ENCODE measurements around the gene USE1.
A peak's percentile ranks its signal among the peaks of the same experiment; 100 is the strongest.

The USE1 gene

DNA sequence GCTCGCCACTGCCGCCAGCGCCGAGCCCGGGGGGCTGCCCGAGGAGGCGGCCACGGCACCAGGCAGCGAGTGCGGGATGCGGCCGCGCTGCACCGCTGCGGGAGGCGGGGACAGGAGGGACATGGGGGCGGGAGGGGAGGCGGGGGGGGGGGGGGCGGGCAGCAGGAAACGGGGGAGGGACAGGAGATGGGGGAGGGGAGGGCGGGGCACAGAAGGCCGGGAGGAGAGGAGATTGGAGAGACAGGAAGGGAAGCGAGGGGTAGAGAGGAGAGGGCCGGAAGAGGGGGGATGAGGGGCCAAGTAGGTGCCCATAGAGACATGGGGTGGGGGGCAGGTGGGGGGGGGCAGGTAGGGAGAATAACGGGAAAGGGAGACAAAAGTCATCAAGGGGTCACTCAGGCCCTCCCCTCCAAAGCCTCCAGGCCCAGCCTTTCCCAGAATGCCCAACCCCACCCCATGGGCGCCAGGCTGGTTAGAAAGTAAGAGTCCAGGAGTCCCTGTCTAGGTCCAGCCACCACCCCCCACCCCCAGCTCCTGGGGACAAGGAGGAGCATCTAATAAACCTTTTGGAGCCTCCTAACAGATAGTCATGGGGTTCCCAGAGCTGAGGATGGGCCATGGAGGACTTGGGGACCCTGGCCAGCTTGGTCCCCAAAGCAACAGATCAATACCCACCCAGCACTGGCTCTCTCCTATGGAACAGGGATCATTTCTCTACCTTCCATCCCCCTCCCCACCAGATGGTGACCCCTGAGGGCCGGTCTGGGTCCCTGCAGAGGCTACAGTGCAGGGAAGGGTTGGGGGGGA is 21.0 kb downstream of the USE1 start:
- DNase-seq (ENCODE audit: low read depth): no peak

DNA sequence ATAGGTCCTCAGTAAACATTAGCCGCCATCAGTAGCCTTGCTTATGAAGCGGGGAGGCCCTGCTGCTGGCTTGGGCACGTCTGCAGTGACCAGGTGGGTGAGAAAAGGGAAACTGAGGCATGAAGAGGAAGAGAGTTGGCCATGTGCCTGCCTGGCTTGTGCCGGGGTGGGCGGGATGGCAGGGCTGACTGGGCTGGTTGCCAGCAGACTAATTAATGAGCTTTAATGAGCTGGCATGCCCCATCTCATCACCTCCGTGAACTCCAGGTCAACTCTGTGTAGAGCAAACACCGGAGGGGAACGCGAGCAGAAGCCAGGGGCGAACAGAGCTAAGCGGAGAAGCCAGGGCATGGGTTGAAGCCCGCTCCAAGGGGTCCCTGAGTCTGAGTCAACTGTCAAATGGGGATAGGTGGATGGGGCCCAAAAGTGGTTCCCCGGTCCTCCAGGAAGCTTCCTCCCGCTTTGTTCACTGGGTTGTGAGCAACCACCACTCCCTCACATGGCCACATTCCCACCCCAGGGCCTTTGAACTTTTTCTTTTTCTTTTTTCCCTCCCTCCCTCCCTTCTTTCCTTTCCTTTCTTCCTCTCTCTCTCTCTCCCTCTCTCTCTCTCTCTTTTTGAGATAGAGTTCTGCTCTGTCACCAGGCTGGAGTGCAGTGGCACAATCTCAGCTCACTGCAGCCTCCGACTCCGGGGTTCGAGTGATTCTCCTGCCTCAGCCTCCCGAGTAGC is 21.8 kb downstream of the USE1 start:
- DNase-seq (ENCODE audit: low read depth): no peak

DNA sequence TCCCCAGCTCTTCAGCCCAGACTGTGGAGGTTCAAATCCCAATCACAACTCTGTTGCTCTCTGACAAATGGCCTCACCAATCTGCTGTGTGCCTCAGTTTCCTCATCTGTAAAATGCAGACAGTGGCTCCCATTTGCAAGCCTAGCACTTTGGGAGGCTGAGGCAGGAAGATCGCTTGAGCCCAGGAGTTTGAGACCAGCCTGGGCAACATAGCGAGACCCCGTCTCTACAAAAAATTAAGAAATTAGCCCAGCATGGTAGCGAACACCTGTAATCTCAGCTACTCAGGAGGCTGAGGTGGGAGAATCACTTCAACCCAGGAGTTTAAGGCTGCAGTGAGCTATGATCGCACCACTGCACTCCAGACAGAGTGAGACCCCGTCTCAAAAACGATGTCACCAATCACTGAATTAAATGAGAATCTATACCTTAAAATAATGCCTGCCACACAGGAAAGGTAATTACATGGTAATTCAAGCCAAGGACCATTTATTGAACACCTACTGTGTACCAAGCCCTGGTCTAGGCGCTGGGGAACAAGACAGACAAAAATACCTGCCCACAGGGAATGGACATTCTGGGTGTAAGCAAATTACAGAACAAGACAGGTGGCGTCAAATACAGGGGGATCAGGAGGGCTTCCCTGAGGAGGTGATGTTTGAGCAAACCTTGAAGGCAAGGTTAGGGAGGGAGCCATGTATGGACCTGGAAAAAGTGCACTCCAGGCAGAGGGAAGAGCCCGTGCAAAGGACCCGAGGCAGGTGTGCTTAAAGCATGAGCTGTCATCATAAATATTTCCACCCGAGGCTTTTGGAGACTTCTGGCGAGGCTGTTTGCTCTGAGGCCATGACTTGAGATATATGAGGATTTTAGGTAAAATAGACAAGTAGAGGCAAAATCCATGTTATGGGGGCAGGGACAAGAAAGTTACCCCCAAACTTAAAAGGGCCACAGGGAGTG is 22.9 kb downstream of the USE1 start:
- no peak for DNase-seq (ENCODE audit: low read depth)

DNA sequence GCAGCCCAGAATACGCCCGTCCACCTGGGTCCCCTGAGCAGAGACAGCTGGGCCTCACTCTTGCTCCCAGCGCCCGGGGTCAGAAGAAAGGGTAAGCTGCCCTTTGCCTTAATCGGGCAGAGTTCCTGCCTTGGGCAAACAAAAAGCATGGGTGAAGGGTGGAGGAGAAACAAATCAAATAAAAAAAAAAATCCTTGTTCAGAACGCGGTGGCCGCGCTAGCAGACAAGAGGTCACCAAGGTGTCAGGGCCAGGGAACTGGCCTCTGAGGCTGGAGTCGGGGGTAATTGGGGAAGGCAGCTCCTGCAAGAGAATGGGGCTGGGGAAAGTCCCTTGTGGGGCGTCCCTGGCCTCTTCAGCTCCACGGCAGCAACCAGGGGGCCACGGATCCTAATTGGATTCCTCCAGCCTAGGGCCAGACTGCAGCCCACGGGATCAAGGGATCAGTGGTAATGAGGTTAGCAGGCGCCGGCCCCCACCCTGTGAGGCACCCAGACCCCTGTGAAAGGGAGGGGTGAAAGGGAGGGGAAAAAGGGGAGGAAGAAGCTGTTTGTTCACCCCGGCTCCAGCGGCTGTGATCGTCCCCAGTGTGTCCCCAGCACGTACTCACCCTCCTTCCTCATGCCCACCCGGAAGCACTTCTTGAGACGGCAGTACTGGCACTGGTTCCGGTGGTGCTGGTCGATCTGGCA is 25.1 kb downstream of the USE1 start:
- DNase-seq (ENCODE audit: low read depth): no peak

DNA sequence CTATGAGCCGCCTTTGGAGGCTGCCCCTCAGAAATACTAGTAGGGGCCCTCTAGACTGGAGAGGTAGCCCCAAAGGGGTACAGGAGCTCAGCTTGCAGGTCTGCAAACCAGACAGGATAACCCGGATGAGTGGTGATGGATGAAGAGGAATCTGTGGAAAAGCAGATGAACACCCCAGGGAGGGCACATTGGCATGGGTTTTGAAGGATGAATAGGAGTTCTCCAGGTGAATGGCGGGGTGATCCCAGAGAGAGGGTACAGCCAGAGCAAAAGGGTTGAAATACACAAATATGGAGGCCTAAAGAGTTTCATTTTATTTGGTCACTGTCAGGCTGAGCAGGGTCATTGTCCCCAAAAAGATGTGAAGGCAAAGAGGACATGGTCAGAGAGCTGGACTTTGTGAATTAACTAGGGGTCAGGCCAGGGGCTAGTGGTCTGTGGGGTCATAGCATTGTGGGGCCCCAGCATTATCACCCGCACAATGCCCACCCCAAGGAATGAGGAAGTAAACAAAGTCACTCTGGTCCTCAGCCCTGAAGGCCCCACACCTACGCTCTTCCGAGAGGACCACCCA is 25.8 kb downstream of the USE1 start:
- DNase-seq (ENCODE audit: low read depth): no peak

DNA sequence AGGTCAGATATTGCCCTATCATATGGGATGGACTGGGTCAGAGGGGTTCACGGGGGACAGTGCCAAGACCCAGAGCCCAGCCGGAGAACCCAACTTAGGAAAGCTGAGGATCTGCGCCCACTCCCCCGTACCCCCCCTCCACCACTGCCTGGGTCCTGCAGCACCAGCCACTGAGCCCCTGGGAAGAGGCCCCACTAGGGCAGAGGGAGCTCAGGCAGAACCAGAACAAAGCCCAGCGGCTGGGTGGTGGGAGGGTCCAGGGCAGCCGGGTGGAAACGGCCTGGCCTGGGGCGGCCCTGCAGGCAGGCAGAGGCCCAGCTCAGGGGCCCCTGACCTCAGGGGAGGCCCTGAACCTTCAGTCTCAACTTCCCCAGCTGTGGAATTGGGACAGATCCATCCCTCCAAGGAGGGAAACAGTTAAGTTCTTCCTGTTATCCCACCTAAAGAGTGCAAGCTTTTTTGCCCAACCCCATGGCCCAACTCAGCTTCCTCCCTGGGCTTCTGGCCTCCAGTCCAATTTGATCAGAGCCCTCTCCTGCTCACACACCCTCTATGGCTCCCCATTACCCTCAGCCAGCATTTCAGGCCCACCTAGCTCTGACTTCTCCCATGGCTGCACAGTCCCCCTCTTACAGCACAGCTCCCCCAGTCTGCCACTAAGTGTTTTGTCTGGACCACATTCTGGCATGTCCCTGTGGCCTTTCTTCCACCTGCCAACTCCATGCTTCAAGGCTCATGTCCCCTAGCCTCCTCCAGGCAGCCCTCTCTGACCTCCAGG is 27.5 kb downstream of the USE1 start:
- no peak for DNase-seq (ENCODE audit: low read depth)

DNA sequence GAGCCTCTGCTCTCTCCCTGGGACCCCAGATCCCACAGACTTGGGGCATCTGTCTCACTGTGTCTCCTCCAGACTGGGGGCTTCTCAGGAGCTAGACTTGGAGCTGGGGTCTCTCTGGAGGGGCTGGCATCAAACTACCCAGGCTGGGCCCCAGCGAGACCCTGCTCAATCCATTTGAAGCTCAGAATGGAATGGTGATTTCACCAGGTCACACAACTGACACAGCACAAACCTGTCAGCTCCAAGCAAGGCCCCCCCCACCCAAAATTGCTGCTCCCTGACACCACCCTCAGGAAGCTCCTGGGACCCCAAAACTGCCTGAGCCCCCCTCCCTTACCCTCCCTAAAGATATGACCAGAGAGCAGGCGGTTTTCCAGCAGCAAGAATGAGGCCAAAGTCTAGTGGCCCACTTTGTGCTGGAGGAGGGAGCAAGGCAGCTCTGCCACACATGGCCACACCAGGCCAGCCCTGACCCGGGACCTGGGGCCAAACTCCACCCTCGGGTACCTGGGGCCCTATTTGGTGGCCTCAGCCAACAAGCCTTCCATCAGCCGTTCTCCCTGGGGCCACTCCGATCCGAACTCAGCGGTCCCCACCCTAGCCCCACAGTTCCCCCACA is 28.2 kb downstream of the USE1 start:
- no peak for DNase-seq (ENCODE audit: low read depth)

DNA sequence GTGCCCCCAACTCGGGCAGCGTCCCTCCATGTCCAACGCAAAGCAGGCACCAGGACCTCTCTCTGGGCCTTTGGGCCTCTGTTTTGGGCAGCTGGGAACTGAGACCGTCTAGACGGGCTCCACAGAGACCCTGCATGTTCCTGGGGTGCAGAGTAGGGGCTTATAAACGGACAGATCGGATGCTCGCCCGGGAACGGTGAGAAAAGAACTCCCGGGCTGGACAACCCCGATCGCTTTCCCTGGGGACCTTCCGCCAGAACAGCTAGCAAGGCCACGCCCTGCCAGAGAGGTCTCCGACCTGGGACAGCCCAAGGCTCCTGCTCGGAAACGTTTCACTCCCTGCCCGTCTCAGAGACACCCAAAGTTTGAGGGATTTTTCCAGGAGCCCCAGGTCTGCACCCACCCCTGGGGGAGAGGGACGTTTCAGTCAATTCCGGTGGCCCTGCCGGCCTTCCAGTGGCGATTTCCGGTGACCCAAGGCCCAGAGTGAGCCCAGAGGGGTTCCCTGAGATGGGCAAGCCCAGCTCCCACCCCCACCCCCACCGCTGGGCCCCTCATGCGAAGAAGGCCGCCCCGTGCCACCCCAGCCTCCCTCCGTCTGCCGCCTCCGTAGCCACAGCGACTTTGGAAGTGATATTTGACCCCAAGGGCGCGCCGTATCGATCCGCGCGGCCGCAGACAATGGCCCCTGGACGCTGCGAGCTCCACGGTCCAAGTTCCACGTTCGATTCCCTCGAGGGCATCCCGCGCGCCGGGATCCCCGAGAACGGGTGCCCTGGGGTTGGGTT is 28.9 kb downstream of the USE1 start:
- DNase-seq (ENCODE audit: low read depth): no peak

DNA sequence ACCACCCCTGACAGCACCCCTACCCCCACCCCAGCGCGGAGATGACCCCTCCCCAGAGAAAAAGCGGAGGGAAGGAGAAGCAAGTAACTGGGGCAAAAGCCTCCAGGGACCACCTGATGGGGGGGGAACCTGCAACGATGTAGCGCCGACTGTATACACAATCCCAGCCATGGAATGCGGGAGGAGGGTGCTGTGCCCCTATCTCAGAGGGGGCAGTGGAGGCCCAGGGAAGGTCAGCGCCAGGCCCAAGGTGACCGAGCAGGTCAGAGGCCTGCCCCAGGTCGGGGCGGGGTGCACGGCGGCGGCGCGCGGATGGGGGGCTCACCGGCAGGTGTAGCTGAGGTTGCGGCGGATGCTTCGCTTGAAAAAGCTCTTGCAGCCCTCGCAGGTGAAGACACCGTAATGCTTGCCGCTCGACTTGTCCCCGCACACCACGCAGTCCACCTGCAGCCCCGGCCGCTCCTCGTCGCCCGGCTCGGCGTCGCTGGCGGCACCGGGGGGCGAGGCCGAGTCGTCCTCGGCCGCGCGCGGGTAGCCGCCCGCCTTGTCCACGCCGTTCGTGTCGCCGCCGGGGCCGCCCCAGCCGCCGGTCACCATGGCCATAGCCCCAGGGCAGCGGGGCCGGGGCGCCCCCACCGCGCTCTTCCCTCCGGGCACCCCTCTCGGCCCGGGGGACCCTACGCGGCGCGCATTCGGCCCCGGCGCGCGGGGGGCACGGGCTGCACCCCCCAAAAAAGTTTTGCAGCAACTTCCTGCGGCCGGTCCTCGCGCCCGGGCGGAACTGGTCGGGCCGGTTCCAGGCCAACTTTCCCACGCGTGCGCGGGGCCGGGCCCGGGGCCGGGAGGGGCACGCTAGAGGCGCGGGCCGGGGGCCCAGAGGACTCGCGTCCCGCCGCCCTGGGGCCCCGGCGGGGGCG is 29.7 kb downstream of the USE1 start:
- no peak for DNase-seq (ENCODE audit: low read depth)

DNA sequence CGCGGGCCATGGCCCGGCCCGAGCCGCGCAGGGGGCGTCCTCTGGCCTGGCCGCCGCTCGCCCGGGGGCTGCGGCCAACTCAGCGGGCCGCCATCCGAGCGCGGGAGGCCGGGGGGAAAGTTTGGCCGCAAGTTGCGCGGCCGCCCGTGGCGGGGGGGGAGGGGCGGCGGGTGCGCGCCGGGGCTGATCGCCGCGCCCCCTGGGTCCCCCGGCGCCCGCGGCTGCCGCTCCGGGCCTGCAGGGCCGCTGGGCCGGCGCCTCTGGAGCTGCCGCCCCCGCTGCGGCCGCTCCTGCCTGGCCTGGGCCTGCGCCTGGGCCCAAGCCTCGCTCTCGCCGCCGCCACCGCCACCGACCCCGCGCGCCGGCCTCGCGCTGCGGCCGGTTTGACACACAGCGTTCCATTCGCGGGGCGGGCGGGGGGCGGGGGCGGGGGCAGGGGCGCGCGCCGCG is 30.4 kb downstream of the USE1 start, which contains the start of gene NR2F6:
Gene NR2F6 (minus strand): TSS at position 385 of the 450 bp plus-strand sequence. CDS start 699 bp downstream, outside the sequence.
- no peak for DNase-seq (ENCODE audit: low read depth)

DNA sequence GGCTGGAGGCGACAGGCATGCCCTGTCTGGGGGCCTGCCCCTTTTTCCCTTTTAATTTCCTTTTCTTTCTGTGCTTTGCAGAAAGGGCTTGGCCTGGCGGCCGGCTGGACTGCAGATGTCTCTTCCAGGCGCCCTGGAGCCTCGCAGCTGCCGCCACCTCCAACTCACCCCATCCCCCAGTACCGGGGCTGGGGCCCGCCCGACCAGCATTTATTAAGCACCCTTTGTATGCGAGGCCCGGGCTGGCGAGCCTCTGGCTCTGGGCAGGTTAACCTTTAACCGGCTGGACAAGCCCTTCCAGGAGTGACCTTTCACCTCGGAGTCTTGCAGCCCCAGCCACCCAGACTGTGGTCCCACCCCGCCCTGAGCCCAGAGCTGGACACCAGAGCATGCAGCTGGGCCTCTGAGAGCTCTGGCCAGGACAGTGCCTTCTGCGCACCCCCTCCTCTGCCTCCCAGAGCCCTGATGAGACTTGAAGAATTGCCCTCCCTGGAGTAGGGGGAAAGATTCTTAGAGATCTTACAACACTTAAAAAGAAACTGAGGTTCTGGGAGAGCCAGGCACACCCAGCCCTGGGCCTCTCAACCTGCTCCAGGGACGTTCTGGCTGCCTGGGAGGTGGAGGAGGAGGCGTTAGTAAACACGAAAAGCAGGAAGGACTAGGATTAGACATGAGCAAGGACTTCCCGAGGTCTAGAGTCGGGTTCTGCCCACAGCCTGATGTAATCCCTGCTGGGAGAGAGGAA is 31.7 kb downstream of the USE1 start:
- DNase-seq (ENCODE audit: low read depth): peak; percentile 33

DNA sequence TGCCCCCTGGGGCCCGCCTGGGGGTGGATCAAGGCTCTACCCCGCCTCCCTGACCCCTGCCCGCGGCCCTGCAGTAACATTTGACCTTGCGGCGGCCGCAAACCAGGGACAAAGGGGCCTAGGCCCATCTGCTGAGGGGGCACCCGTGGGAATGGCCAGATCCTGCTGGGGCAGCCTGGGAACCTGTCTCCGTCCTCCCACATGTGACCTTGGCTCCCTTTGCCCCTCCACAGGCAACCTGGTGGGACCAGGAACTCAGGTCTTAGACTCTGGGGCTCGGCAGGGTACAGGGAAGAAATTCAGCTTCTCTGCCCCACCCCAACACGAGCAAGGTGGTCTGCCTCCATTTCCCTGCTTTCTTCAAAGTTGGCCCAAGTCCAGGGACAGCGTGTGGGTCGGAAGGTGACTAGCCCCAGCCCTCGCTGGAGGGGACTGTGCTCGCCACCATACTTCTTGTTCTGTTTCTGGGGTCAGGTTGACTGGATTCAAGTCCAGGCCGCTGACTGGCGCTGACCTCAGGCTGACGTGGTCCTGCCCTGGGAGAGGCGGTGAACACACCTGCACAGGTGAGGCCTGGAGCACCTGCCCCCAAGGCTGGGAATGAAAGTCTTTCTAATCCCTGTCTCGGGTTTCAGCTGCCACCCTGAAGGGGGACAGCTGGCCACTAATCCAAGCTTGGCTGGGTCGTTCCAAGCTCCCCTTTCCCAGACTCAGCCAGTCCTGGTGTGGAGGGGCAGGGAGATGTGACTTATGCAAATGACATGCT is 33.0 kb downstream of the USE1 start:
- DNase-seq (ENCODE audit: low read depth): no peak

DNA sequence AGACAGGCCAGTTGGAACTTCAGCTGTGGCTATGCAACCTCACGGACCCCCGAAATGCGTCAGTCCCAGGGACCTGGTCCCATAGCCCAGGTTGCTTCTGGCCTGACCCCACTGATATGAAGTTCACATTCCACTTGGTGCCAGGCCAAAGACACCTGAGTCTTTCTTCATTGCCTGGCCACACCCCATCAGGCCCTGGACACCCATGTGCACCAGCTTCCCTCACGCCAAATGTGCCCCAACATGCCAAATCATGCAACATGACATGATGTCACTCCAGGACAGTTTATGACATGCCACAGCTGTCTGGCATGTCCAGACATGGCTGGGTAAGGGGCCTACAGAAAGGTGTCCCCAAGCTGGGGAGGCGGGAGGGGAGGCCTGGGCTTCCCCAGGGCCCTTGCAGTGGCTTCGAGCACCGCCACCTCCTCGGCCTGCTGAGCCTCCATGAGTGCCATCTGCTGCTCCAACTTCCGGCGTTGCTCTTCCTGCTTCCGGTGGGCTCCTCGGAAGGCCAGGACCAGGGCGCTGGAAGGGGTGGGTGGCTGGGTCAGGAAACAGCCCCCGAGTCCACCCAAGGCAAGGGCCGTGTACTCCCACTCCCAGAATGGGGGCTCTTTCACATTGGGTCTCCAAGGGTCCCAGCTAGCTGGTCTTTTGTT is 34.9 kb downstream of the USE1 start:
- no peak for DNase-seq (ENCODE audit: low read depth)

DNA sequence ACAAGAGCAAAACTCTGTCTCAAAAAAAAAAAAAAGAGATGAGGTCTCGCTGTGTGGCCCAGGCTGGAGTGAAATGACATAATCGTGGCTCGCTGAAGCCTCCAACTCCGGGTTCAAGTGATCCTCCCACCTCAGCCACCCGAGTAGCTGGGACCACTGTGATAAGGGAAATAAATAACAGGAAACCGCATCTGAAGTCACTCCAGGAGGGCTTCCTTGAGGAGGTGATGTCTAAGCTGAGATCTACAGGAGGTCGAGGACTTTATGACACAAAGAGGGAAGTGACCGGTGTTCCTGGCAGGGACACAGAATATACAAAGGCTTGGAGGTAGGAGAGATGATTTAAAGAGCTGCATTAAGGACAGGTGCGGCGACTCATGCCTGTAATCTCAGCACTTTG is 39.5 kb downstream of the USE1 start:
- no peak for DNase-seq (ENCODE audit: low read depth)

DNA sequence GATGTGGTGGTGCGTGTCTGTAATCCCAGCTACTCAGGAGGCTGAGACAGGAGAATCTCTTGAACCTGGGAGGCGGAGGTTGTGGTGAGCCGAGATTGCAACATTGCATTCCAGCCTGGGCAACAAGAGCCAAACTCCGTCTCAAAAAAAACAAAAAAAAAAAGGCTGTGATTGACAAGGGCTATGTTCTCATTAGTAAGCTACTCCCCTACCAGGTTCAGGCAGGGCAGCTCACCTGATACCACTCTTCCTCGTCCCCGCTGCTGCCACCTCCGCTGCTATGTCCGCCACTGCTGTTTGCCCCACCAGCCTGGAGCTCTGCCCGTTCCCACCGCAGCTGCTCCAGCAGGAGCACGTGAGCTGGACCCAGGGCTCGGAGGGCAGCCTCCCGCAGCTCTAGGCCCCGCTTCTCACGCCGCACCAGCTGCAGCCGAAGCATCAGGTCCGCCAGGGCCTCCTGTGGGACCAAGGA is 40.0 kb downstream of the USE1 start:
- peak; percentile 70 for DNase-seq (ENCODE audit: low read depth)

DNA sequence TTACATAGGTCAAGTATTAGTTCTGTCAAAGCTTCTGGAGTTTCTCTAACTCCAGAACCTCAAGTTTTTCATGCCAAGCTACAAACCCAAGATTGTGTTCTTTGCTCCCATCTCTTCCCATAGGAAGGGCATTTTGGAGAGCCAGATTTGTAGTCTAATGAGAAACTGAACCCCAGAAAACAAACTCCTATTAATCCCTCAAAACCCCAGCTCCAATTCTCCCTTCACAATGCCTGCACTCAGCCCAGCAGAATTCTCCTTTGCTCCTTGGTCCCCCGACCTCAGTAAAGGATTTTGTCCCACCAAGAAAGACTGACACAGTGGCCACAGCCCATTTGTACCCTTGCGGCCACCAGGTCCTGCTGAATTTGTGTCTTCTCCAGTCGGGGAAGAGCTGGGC is 41.0 kb downstream of the USE1 start:
- no peak for DNase-seq (ENCODE audit: low read depth)

Measured in amniotic epithelial cell (primary cell).